HepG2 (cell line): ENCODE data around the gene MBTPS1. TPM values are rescaled to one million over a fixed set of nuclear protein-coding genes. Genes with fewer than 3 reads are reported as not detected.
A peak's percentile ranks its signal among the peaks of the same experiment; 100 is the strongest.

Source experiments
- AHDC1 ChIP-seq: sonication (generic); formaldehyde crosslinking; IDR thresholded peaks from 2 replicates; pipeline ENCODE4 v1.5.1; 2020; ENCODE audit warnings: mild to moderate bottlenecking, missing genetic modification reagents, borderline replicate concordance
- CENPX ChIP-seq: sonication (generic); formaldehyde crosslinking; IDR thresholded peaks from 2 replicates; pipeline ENCODE4 v1.9.0; 2021; ENCODE audit warnings: mild to moderate bottlenecking, missing genetic modification reagents, moderate library complexity
- ERF ChIP-seq: IDR thresholded peaks from 2 replicates; pipeline ENCODE4 v1.6.1; 2018; ENCODE audit warnings: missing biosample characterization, missing genetic modification reagents
- GATAD2A ChIP-seq: IDR thresholded peaks from 2 replicates; pipeline ENCODE4 v1.6.1; 2016
- NRL ChIP-seq: sonication (generic); formaldehyde crosslinking; IDR thresholded peaks from 2 replicates; pipeline ENCODE4 v1.5.0; 2020; ENCODE audit warnings: missing genetic modification reagents, mild to moderate bottlenecking, moderate library complexity, borderline replicate concordance
- PCBP2 ChIP-seq: fragments of 200-400 bp; formaldehyde crosslinking; optimal IDR thresholded peaks from 2 replicates; pipeline ENCODE3; 2018; ENCODE audit warnings: low read length, low read depth; ENCODE audit not compliant: poor library complexity, severe bottlenecking
- SAFB2 ChIP-seq: sonication (generic); formaldehyde crosslinking; IDR thresholded peaks from 2 replicates; pipeline ENCODE4 v1.5.1; 2020; ENCODE audit warnings: missing genetic modification reagents, low read depth, mild to moderate bottlenecking, borderline replicate concordance
- SMAD9 ChIP-seq: sonication (generic); formaldehyde crosslinking; IDR thresholded peaks from 2 replicates; pipeline ENCODE4 v1.5.1; 2020; ENCODE audit warnings: mild to moderate bottlenecking, missing genetic modification reagents
- SOX6 ChIP-seq, 2 experiments: fragments of 450-650 bp in 1 of 2; sonication (generic) in 1 of 2; formaldehyde crosslinking in 1 of 2; IDR thresholded peaks; 2 replicates each; pipeline versions ENCODE4 v1.4.0 to v1.6.1; 2017 to 2020; ENCODE audit warnings: antibody characterized with exemption in 1 of 2, mild to moderate bottlenecking in 1 of 2, missing genetic modification reagents in 1 of 2
- ZNF510 ChIP-seq: sonication (generic); formaldehyde crosslinking; IDR thresholded peaks from 2 replicates; pipeline ENCODE4 v1.4.0; 2020; ENCODE audit warnings: low read depth, mild to moderate bottlenecking, missing genetic modification reagents
- ZNF563 ChIP-seq: sonication (generic); formaldehyde crosslinking; IDR thresholded peaks from 2 replicates; pipeline ENCODE4 v1.8.0; 2022; ENCODE audit warnings: mild to moderate bottlenecking, moderate library complexity, missing genetic modification reagents
- ZNF672 ChIP-seq: sonication (generic); formaldehyde crosslinking; IDR thresholded peaks from 2 replicates; pipeline ENCODE4 v1.8.1; 2022; ENCODE audit warnings: missing genetic modification reagents
- ZNF883 ChIP-seq: sonication (generic); formaldehyde crosslinking; IDR thresholded peaks from 2 replicates; pipeline ENCODE4 v1.5.1; 2020; ENCODE audit warnings: mild to moderate bottlenecking, missing genetic modification reagents; ENCODE audit errors: not compliant biosample characterization
- polyA plus RNA-seq, 8 experiments: library from polyadenylated mRNA; depleted of rRNA in 3 of 8; stranded (reverse) in 7 of 8; unstranded in 1 of 8; fragments of >200 nt; fragmentation: Illumina TruSeq in 4 of 8; extraction: Trizol in 4 of 8; gene quantifications; 2 replicates each; pipeline versions ENCODE4 v1.2.1 to v1.2.3, GENCODE V29; 2011 to 2016; ENCODE audit warnings: low read depth in 4 of 8, missing spikeins in 1 of 8, mixed read lengths in 1 of 8; ENCODE audit not compliant: insufficient read depth in 1 of 8
- total RNA-seq, 5 experiments: library from RNA; depleted of rRNA; stranded (reverse); fragments of >200 nt; fragmentation: Illumina TruSeq; extraction: Trizol; gene quantifications; 2 replicates each; pipeline ENCODE4 v1.2.3, GENCODE V29; 2016; ENCODE audit warnings: low read depth in 1 of 5
- TF ChIP-seq, protein P1 (sequence below): sonication (generic); formaldehyde crosslinking; IDR thresholded peaks from 2 replicates; pipeline ENCODE4 v1.5.1; 2020; ENCODE audit warnings: mild to moderate bottlenecking, missing genetic modification reagents, borderline replicate concordance
- TF ChIP-seq, protein P2 (sequence below): sonication (generic); formaldehyde crosslinking; IDR thresholded peaks from 2 replicates; pipeline ENCODE4 v1.4.0; 2020; ENCODE audit warnings: low read depth, missing genetic modification reagents
- TF ChIP-seq, protein P3 (sequence below): IDR thresholded peaks from 2 replicates; pipeline ENCODE4 v1.6.1; 2016; ENCODE audit warnings: mild to moderate bottlenecking

Gene MBTPS1
- total and polyA plus RNA-seq, 2 of the 13 experiments (the other 11 are each of a cell fraction or from before 2014, with no cell fraction given) = 56.7 to 91.3 TPM

GRCh38 chr16:84141143-84141670, 24.5 kb upstream of the MBTPS1 start (continued):
- TF ChIP-seq, protein P1, sequence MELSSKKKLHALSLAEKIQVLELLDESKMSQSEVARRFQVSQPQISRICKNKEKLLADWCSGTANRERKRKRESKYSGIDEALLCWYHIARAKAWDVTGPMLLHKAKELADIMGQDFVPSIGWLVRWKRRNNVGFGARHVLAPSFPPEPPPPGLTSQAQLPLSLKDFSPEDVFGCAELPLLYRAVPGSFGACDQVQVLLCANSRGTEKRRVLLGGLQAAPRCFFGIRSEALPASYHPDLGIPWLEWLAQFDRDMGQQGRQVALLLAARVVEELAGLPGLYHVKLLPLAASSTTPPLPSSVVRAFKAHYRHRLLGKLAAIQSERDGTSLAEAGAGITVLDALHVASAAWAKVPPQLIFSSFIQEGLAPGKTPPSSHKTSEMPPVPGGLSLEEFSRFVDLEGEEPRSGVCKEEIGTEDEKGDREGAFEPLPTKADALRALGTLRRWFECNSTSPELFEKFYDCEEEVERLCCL (CRISPR knock-in tag) = no peak
- TF ChIP-seq, protein P2, sequence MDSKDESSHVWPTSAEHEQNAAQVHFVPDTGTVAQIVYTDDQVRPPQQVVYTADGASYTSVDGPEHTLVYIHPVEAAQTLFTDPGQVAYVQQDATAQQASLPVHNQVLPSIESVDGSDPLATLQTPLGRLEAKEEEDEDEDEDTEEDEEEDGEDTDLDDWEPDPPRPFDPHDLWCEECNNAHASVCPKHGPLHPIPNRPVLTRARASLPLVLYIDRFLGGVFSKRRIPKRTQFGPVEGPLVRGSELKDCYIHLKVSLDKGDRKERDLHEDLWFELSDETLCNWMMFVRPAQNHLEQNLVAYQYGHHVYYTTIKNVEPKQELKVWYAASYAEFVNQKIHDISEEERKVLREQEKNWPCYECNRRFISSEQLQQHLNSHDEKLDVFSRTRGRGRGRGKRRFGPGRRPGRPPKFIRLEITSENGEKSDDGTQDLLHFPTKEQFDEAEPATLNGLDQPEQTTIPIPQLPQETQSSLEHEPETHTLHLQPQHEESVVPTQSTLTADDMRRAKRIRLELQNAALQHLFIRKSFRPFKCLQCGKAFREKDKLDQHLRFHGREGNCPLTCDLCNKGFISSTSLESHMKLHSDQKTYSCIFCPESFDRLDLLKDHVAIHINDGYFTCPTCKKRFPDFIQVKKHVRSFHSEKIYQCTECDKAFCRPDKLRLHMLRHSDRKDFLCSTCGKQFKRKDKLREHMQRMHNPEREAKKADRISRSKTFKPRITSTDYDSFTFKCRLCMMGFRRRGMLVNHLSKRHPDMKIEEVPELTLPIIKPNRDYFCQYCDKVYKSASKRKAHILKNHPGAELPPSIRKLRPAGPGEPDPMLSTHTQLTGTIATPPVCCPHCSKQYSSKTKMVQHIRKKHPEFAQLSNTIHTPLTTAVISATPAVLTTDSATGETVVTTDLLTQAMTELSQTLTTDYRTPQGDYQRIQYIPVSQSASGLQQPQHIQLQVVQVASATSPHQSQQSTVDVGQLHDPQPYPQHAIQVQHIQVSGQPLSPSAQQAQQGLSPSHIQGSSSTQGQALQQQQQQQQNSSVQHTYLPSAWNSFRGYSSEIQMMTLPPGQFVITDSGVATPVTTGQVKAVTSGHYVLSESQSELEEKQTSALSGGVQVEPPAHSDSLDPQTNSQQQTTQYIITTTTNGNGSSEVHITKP (CRISPR knock-in tag) = no peak
- peak; percentile 30; the same call in 1 of the 2 replicates for TF ChIP-seq ERF (CRISPR knock-in tag)
- TF ChIP-seq AHDC1 = no peak
- TF ChIP-seq SMAD9 (CRISPR knock-in tag) = no peak
- no peak for TF ChIP-seq SOX6 (IDR thresholded peaks at IDR 0.05)
- peak; percentile 46 for TF ChIP-seq SOX6 (CRISPR knock-in tag; IDR thresholded peaks at IDR 0.05)
- no peak for TF ChIP-seq SAFB2 (CRISPR knock-in tag)
- TF ChIP-seq CENPX (CRISPR knock-in tag) = no peak
- no peak for TF ChIP-seq NRL (CRISPR knock-in tag)
- TF ChIP-seq ZNF510 (CRISPR knock-in tag) = no peak
- TF ChIP-seq ZNF563 = peak; percentile 69; the same call in 1 of the 2 replicates
- TF ChIP-seq, protein P3, sequence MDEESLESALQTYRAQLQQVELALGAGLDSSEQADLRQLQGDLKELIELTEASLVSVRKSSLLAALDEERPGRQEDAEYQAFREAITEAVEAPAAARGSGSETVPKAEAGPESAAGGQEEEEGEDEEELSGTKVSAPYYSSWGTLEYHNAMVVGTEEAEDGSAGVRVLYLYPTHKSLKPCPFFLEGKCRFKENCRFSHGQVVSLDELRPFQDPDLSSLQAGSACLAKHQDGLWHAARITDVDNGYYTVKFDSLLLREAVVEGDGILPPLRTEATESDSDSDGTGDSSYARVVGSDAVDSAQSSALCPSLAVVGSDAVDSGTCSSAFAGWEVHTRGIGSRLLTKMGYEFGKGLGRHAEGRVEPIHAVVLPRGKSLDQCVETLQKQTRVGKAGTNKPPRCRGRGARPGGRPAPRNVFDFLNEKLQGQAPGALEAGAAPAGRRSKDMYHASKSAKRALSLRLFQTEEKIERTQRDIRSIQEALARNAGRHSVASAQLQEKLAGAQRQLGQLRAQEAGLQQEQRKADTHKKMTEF (CRISPR knock-in tag) = no peak
- TF ChIP-seq PCBP2 = no peak
- no peak for TF ChIP-seq ZNF672 (CRISPR knock-in tag)
- TF ChIP-seq GATAD2A (CRISPR knock-in tag) = no peak
- TF ChIP-seq ZNF883 (CRISPR knock-in tag) = peak; percentile 49
